GM12878 (cell line): ENCODE data around the gene SORBS1.

Source experiments
- NR2C1 ChIP-seq: fragments of 450-650 bp; IDR thresholded peaks from 2 replicates; pipeline ENCODE4 v1.6.1; 2017; ENCODE audit warnings: antibody characterized with exemption, mild to moderate bottlenecking, moderate library complexity
- TF ChIP-seq, protein P1 (sequence below), 3 experiments: IDR thresholded peaks in 2 of 3; conservative IDR thresholded peaks in 1 of 3; 2 replicates each; pipeline ENCODE4 v1.5.1; 2011; ENCODE audit warnings: low read depth in 3 of 3, low read length in 3 of 3, mild to moderate bottlenecking in 3 of 3, control low read depth in 2 of 3, moderate library complexity in 2 of 3, inconsistent platforms in 1 of 3, mixed read lengths in 1 of 3; ENCODE audit not compliant: control insufficient read depth in 2 of 3, insufficient read depth in 1 of 3; ENCODE audit errors: extremely low read depth in 1 of 3

DNA sequence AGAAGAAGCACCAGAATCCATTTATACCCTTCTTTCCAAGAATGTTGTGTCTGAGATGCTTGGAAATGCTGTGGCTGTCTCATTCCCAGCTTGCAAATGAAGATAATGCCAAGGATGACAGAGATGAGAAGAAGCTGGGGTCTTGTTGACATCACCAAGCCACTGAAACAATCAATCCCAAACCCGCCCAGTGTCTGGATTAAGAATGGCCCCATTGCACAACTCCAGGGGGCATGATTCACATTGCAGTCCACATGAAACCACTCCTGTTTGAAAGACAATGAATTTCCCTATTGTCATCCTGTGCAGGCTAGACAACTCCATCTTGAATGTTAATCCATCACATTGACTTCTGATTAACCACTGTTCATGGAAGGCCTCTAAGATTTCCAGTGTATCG lies 28.6 kb downstream of the SORBS1 start:
- TF ChIP-seq NR2C1 = no peak
- TF ChIP-seq, protein P1, sequence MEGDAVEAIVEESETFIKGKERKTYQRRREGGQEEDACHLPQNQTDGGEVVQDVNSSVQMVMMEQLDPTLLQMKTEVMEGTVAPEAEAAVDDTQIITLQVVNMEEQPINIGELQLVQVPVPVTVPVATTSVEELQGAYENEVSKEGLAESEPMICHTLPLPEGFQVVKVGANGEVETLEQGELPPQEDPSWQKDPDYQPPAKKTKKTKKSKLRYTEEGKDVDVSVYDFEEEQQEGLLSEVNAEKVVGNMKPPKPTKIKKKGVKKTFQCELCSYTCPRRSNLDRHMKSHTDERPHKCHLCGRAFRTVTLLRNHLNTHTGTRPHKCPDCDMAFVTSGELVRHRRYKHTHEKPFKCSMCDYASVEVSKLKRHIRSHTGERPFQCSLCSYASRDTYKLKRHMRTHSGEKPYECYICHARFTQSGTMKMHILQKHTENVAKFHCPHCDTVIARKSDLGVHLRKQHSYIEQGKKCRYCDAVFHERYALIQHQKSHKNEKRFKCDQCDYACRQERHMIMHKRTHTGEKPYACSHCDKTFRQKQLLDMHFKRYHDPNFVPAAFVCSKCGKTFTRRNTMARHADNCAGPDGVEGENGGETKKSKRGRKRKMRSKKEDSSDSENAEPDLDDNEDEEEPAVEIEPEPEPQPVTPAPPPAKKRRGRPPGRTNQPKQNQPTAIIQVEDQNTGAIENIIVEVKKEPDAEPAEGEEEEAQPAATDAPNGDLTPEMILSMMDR (IDR thresholded peaks at IDR 0.05 in 2 of 3, conservative IDR thresholded peaks at IDR 0.05 in 1 of 3; ENCODE audit: control insufficient read depth in 2 of 3, extremely low read depth in 1 of 3, insufficient read depth in 1 of 3, low read depth in 3 of 3, low read length in 3 of 3) = no peak
